NCI-H1417 treated with DMSO at 0.1 percent for 48 hours (cell line): ENCODE measurements around the gene ADGRE1.

Experiments
- DNase-seq: peaks from one replicate; lab custom pipeline; 2025; lab: John Stamatoyannopoulos, UW

ADGRE1 gene

GRCh38 chr19:6875218-6875617 lies 12.2 kb upstream of the ADGRE1 start:
- no peak for DNase-seq

GRCh38 chr19:6876748-6877147 lies 10.6 kb upstream of the ADGRE1 start:
- DNase-seq, result no peak

GRCh38 chr19:6877766-6878165 lies 9.6 kb upstream of the ADGRE1 start:
- no peak for DNase-seq

- DNase-seq, result no peak
Measured at GRCh38 chr19:6886277-6886897, 992 bp upstream of the ADGRE1 start.

GRCh38 chr19:6888967-6889366 lies 1.6 kb downstream of the ADGRE1 start:
- no peak for DNase-seq

GRCh38 chr19:6890401-6890913 lies 3.1 kb downstream of the ADGRE1 start:
- no peak for DNase-seq

- no peak for DNase-seq
Measured at GRCh38 chr19:6890938-6891337, 3.6 kb downstream of the ADGRE1 start.

GRCh38 chr19:6891761-6892385 lies 4.5 kb downstream of the ADGRE1 start:
- no peak for DNase-seq

DNA sequence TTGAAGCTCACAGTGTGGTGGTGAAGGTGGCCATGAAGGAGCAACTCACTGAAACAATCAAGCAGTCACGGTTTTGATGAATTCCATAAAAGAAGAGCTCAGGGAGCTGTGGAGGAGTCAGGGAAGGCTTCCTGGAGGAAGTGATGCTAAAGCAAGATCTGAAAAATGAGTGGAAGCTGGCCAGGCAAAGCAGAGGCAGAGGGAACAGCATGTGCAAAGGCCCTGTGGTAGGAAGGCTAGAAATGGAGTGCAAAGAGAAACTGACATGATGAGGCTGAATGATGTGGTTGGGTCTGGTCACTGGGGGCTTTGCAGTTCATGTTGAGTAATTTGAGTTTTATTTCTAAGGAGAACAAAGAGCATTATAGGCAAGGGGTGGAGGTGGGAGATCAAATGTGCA lies 6.9 kb downstream of the ADGRE1 start:
- no peak for DNase-seq

GRCh38 chr19:6903446-6903845 lies 16.1 kb downstream of the ADGRE1 start:
- no peak for DNase-seq

GRCh38 chr19:6906559-6907060 lies 19.2 kb downstream of the ADGRE1 start:
- no peak for DNase-seq

DNA sequence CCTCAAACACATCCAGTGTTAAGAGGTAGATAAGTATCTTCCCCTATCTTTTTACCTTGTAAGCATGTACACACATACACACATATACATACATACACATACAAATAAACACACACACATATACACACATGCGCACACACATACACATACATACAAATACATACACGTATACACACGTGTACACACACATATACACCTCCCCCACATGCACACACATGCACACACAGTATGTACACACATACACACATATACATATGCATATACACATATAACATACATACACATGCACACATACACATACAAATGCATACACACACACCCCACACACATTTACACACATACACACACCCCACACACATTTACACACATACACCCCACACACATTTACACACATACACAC lies 24.1 kb downstream of the ADGRE1 start:
- no peak for DNase-seq

- DNase-seq, result no peak
Measured at GRCh38 chr19:6914321-6914720, 26.9 kb downstream of the ADGRE1 start.

- no peak for DNase-seq
Measured at GRCh38 chr19:6916952-6917351, 29.6 kb downstream of the ADGRE1 start.

DNA sequence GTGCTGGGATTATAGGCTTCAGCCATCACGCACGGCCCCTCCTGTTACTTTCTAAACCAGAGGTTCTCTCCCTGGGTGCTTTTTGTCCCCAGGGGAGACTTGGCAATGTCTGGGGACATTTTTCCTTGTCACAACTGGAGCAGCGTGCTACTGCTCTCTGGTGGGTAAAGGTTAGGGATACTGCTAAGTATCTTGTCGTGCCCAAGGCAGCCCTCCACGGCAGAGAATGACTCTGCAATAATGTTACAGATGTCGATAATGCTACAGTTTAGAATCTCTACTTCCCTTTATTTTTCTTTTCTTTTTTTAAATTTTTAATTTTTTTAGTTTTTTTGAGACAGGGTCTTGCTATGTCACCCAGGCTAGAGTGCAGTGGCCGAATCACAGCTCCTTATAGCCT lies 38.0 kb downstream of the ADGRE1 start:
- DNase-seq, result no peak

GRCh38 chr19:6925801-6926751 lies 38.7 kb downstream of the ADGRE1 start:
- no peak for DNase-seq

DNA sequence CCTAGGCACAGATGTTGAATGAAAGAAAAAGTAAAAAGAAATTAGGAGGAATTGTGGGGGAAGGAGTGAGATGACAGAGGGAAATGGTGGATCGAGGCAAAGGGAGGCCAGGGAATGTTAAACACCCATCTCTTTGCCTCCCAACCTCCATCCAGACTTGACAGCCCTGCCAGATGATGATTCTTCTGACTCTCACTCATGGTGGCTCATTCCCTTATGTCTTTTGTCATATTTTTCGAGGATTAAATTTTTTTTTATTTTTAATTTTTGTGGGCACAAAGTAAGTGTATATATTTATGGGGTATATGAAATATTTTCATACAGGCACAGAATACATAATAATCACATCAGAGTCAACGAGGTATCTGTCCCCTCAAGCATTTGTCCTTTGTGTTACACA lies 42.8 kb downstream of the ADGRE1 start:
- DNase-seq, result no peak

GRCh38 chr19:6935069-6935468 lies 47.7 kb downstream of the ADGRE1 start:
- DNase-seq, result no peak

- DNase-seq, result no peak
Measured at GRCh38 chr19:6935618-6936017, 48.2 kb downstream of the ADGRE1 start.

- DNase-seq, result no peak
Measured at GRCh38 chr19:6945733-6946132, 58.4 kb downstream of the ADGRE1 start.

GRCh38 chr19:6947745-6948144 lies 60.4 kb downstream of the ADGRE1 start:
- no peak for DNase-seq

DNA sequence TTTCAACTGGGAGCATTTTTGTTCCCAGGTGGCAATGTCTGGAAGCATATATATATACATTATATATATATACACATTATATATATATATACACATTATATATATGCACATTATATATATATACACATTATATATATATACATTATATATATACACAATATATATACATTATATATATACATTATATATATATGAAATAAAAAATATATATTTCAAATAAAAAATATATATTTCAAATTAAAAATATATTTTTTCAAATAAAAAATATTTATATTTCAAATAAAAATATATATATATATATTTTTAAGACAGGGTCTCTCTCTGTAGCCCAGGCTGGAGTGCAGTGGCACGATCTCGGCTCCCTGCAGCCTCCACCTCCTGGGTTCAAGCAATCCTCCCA lies 61.5 kb downstream of the ADGRE1 start:
- no peak for DNase-seq

DNA sequence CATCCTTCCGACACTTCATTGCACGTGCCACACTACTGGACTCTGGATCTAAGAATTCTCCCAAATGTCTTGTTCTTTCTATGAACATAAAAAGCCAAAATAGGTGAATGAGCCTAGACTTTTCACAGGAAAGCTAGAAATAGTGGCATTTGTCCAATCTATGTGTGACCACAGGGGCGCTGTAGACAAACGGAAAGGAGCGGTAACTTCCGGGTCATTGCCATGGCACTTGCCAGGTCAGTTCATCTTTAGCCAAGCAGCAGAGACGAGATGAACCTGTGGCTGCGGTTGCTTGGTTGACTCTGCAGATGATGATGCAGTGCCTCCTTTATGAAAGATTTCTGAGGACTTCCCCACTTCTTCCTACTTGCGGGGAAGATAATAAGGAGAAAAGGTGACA lies 65.6 kb downstream of the ADGRE1 start:
- DNase-seq, result no peak
